HepG2 (cell line): ENCODE measurements around the gene WDR7.

Experiments used
- ATF6 ChIP-seq: sonication (generic); formaldehyde crosslinking; conservative IDR thresholded peaks from 2 replicates; pipeline ENCODE4 v1.4.0; 2020; ENCODE audit warnings: missing genetic modification reagents
- POLR2AphosphoS5 ChIP-seq: IDR thresholded peaks from 2 replicates; pipeline ENCODE4 v1.6.1; 2012; ENCODE audit warnings: low read depth, low read length
- ZBTB33 ChIP-seq: sonication (generic); formaldehyde crosslinking; IDR thresholded peaks from 2 replicates; pipeline ENCODE4 v1.4.0; 2020; ENCODE audit warnings: missing genetic modification reagents
- ZNF274 ChIP-seq: sonication (generic); formaldehyde crosslinking; IDR thresholded peaks from 2 replicates; pipeline ENCODE4 v1.5.1; 2020; ENCODE audit warnings: mild to moderate bottlenecking, missing genetic modification reagents
- ZNF574 ChIP-seq: sonication (generic); formaldehyde crosslinking; IDR thresholded peaks from 2 replicates; pipeline ENCODE4 v1.4.0; 2020; ENCODE audit warnings: missing genetic modification reagents

GRCh38 chr18:56927786-56928185, 276.6 kb downstream of the WDR7 start:
- TF ChIP-seq POLR2AphosphoS5 (no peak), ZNF274 (CRISPR knock-in tag) (no peak), ZBTB33 (no peak), ATF6 (CRISPR knock-in tag) (no peak), ZNF574 (CRISPR knock-in tag) (no peak)
